GM21786 (cell line): ENCODE results near the gene CARMIL3.

Experiments used
- ATAC-seq: cut with Tn5 transposase; IDR thresholded peaks from one replicate; pipeline ENCODE4 v1.9.1; 2021; ENCODE audit not compliant: unreplicated experiment

CARMIL3 gene

GRCh38 chr14:24075485-24076301, 23.9 kb downstream of the CARMIL3 start:
- ATAC-seq, result peak; percentile 55

- no peak for ATAC-seq
Measured at GRCh38 chr14:24076302-24076601, 24.4 kb downstream of the CARMIL3 start.

- ATAC-seq, result no peak
Measured at GRCh38 chr14:24077086-24077485, 25.3 kb downstream of the CARMIL3 start.

- no peak for ATAC-seq
Measured at GRCh38 chr14:24078146-24078545, 26.3 kb downstream of the CARMIL3 start.

GRCh38 chr14:24079491-24080141, 27.8 kb downstream of the CARMIL3 start:
- ATAC-seq, result no peak

- ATAC-seq, result no peak
Measured at GRCh38 chr14:24080142-24080530, 28.3 kb downstream of the CARMIL3 start.

GRCh38 chr14:24080888-24081738, 29.3 kb downstream of the CARMIL3 start:
- ATAC-seq, result peak; percentile 87

GRCh38 chr14:24081739-24082211, 30.0 kb downstream of the CARMIL3 start:
- ATAC-seq, result no peak

GRCh38 chr14:24082411-24083080, 30.7 kb downstream of the CARMIL3 start:
- ATAC-seq, result no peak

GRCh38 chr14:24083462-24083861, 31.7 kb downstream of the CARMIL3 start:
- no peak for ATAC-seq

GRCh38 chr14:24084440-24084839, 32.6 kb downstream of the CARMIL3 start:
- ATAC-seq, result no peak

GRCh38 chr14:24085215-24085614, 33.4 kb downstream of the CARMIL3 start:
- no peak for ATAC-seq

GRCh38 chr14:24086193-24086955, 34.6 kb downstream of the CARMIL3 start:
- no peak for ATAC-seq

- no peak for ATAC-seq
Measured at GRCh38 chr14:24087004-24087403, 35.2 kb downstream of the CARMIL3 start.

GRCh38 chr14:24088095-24088494, 36.3 kb downstream of the CARMIL3 start:
- no peak for ATAC-seq

- no peak for ATAC-seq
Measured at GRCh38 chr14:24089890-24090289, 38.1 kb downstream of the CARMIL3 start.

- ATAC-seq, result no peak
Measured at GRCh38 chr14:24092110-24092504, 40.3 kb downstream of the CARMIL3 start.

GRCh38 chr14:24092505-24093206, 40.8 kb downstream of the CARMIL3 start:
- ATAC-seq, result no peak

- no peak for ATAC-seq
Measured at GRCh38 chr14:24093207-24093900, 41.5 kb downstream of the CARMIL3 start.
